SK-MEL-5 (cell line): Measurements from ENCODE around the gene PRKG1. TPM values are rescaled to one million over a fixed set of nuclear protein-coding genes. Genes with fewer than 3 reads are reported as not detected.

Source experiments
- DNase-seq: peaks from one replicate; pipeline ENCODE4 v3.0.0-alpha.2; 2016; ENCODE audit warnings: low read depth, low spot score
- in situ Hi-C: cut with HindIII; loops from 2 replicates; pipeline ENCODE4 v1.10.0; 2016; ENCODE audit warnings: low sequenced_read_pairs, high pct_unique_total_duplicates, low pct_unique_long_range_greater_than_20kb
- total RNA-seq: library from RNA; depleted of rRNA; stranded (reverse); fragments of >200 nt; shearing (Covaris generic); gene quantifications from 2 replicates; pipeline ENCODE4 v1.2.3, GENCODE V29; 2014

PRKG1 gene
- total RNA-seq, 1 experiment from 2014 or later, result 4.6 TPM

DNA sequence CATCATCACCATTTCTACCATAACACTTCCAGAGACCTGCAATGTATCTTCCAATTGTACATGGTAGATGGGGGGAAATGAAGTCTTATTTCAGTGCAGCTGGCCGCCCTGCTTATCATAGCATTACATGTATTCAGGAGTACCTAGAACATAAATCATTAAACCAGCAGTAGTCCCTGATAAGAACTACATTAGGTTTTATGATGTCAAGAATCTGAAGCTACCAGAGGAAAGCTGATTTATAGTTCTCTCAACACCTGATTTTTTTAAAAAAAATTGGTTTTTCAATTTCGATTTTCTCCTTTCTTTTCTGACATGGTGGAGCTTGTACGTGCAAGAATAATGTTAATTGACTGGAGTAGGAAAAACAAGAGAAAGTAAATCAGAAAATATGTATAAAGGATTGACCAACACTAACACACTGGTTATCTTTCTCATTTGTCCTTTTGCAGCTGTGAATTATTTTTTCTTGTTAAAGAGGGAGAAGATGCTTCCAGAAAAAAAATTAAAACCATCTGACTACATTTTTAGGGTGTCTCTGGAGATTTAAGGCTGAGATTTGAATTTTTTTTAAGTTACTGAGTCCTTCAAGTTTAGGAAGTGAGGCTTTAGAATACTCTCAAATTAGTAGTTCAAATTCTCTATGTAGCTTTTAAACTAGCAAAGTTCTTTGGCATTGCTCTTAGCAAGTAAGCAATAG lies 566.0 kb downstream of the PRKG1 start:
- in situ Hi-C loops, result no loop called here
- no peak for DNase-seq

DNA sequence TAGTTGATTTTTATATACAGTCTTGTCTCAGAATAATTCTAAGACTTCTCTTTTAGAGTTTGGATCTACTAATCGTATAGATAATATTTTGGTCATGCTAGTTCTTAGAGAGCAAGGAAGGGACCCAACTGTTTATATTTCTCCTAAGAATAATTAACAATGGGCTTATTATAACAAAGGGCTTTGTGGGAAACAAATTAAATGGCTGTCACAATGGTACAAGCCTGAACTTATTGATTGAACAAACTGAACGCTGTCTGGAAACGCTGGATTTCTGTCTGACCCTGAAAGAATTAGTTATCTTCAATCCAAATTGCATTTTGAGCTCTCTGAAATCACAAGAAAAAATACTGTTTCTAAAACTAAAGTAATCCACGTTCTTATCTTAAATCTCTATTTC lies 568.3 kb downstream of the PRKG1 start:
- no peak for DNase-seq
- in situ Hi-C loops, result no loop called here

DNA sequence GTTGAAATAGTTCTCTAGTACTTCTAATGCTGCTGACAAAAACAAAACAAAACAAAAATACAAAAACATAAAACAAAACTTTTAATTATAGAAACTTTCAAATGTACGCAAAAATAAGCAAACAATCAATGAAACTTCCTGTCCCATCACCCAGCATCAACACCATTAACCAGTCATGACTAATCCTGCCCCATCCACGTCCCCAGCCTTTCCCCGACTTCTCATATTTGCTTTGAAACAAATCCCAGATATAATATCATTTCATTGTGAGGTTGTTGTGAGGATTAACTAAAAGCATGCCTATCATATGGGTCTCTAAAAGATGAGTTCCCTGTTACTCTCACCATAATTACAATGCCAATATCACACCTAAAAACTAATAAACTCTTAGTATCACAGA lies 569.4 kb downstream of the PRKG1 start:
- in situ Hi-C loops, result no loop called here
- DNase-seq, result no peak

DNA sequence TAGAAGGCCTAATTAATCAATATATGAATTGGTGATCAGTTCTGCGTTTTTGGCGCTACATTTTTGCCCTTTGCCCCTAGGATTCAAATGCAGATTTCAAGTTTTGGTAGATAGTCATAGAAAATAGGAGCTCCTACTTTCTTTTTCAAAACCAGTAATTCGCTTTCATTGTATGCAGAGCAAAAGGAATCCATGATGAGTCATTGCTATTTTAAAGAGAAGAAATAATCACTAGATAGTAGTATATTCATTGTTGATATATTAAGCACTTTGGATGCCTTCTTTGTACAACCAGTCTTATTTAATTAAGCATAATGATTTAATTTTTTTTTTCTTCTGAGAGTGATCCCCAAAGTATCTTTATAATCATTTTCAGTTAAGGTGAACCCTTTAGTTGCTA lies 574.8 kb downstream of the PRKG1 start:
- in situ Hi-C loops, result no loop called here
- DNase-seq, result no peak

DNA sequence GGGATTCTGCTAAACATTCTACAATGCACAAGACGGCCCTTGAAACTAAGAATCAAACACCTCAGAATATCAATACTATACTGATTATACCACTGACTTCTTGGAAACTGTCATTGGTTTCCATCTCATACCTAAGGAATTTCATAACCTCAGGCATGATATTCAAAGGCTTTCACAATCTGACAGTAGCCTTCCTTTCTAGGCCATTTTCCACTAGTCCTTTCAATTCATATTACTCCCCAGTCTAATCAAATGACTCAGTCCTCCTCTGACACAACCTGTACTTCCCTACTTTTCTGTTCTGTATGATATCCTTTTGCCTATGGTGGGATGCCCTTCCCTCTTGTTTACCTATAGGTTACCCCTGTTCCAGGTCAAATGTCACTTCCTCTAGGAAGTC lies 576.8 kb downstream of the PRKG1 start:
- no peak for DNase-seq

DNA sequence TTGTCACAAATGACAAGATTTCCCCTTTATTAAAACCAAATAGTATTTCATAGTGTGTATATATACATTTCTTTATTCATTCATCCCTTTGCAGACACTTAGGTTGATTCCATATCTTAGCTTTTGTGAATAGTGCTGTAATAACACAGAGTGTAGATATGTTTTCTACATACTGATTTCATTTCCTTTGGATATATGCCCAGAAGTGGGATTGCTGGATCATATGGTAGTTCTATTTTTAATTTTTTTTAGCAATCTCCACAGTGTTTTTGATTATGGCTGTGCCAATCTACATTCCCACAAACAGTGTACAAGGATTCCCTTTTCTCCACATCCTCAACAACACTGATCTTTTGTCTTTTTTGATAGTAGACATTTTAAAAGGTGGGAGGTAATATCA lies 578.7 kb downstream of the PRKG1 start:
- in situ Hi-C loops, result no loop called here
- peak; percentile 13 for DNase-seq

More for the DNA sequence above, 576.8 kb downstream of the PRKG1 start:
- in situ Hi-C loops, result no loop called here

DNA sequence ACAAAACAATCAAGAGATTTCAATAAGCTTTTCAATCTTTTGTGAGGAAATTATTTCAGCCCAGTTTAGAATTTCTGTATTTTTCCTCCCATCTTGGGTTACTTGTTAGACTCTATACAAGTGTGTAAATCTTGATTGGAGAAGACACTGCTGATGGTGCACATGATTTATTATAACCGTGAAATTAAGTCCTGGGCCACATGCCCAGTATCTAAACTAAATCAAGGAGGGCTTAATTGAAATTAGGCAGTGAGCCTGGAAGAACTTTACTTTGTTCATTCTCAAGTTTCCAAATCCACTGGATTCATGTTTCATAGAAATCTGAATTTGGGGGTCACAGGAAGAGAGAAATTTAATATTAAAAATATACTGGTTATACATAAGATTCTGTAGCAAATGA lies 580.6 kb downstream of the PRKG1 start:
- no peak for DNase-seq
- in situ Hi-C loops, result no loop called here

DNA sequence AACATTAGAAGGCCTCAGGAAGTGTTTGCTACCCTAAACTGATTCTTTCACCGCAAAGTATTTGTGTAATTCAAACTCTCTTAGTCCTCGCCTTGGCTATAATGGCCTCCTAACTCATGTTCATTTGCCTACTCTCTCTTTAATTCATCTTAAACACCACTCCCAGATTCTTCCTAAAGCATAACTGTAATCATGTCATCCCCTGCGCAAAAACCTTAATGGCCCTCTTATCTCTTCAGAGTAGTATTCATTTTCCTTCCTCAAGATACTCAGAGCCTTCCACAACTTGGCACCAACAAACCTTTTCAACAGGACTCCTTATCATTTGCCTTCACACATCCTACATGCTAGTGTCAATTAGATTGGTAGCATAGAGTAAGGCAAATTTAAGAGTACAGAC lies 582.2 kb downstream of the PRKG1 start:
- in situ Hi-C loops, result no loop called here
- DNase-seq, result no peak

DNA sequence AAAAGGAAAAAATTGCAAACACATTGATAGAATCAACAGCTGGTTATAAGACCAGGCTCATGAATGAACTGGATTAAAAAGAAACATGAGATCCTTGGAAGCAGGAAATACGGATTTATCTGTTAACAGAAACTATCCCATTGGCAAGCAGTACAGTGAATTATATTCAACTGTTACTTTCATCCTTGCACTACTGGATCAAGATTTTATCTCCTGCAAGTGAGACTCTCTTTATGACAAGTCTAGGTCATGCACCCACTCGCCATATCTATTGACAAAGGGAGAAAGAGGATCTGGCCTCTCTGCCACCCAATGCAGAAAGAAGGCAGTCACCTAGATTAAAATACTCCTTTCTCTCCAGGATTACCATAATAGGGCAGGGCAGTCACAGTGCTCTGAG lies 583.7 kb downstream of the PRKG1 start:
- no peak for DNase-seq
- in situ Hi-C loops, result no loop called here

DNA sequence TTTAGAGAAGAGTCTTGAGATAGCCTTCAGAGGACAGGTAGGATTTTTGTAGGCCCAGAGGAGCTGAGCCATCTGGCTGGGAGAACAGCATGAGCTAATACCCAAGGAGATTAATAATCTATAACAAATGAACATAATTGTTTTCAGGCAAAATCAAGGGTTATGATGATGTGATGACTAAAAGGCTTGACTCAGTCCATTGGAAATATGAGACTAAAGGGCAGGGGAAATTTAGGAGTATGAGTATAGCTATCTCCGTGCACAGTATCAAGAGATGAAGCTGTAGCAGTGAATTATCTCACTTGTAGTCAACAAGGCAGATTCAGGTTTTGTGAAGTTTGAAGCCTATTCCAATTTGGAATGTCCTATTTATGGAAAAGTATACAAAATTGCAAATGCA lies 585.1 kb downstream of the PRKG1 start:
- in situ Hi-C loops, result no loop called here
- no peak for DNase-seq

DNA sequence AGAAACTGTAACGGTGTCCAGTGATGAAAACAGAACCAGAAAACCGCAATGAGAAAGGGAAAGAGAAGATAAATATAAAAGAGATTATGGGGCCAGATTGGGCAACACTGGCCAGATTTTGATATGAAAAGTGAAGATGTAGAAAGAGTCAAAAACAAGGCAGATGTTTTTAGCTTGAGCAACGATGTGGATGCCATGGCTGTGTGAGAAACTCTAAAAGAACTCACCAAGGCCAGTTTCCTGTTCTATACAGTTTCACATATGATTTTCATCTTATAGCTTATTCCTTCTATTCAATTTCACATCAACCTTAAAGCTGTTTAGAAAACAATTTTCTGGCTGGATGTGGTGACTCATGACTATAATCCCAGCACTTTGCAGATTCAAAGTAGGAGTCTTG lies 588.8 kb downstream of the PRKG1 start:
- in situ Hi-C loops, result no loop called here
- DNase-seq, result no peak

DNA sequence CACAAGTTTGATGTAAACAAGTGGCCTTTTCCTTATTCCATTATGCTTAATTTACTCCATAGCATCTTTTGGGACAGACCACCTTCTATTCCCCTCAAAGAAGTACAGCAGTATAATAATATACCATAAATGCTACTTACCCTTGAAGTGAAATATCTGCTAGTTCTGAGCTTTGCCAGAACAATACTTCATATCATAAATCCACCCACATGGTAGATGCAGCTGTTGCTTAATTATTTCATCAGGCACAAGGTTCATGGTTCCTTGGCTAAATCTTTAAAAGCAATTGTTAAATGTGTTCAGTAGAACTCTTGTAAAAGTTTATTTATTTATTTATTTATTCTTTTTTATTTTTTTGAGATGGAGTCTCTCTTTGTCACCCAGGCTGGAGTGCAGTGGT lies 592.2 kb downstream of the PRKG1 start:
- DNase-seq, result no peak
- in situ Hi-C loops, result no loop called here

DNA sequence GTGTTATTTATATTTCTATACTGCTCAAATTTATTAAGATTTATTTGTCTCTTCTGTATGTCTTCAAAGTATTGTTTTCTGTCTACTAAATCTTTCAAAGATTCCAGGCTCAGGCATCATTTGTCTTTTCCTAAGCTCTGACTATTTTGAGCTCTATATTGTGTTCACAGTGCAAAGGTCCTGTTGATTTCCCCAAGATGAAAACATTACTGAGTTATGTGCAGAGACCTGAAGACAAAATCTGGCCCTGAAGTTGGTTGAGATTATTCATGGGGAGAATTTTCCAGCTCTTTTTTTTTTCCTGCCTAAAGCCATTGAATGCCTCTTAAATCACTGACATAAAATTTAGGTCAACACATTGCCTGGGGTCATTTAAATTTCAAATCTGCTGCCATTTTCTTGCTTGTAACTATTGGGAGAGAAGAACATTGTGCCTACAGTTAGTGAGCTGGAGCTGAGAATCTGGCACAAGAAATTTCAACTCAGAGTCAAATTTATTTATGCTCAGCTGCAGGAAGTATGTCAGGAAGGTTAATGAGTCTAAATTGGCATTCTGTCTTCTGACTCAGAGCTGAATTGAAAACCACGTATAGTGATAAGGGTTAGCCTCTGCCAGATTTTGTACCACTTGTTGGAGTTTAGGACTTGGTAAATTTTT lies 593.5 kb downstream of the PRKG1 start:
- in situ Hi-C loops, result no loop called here

DNA sequence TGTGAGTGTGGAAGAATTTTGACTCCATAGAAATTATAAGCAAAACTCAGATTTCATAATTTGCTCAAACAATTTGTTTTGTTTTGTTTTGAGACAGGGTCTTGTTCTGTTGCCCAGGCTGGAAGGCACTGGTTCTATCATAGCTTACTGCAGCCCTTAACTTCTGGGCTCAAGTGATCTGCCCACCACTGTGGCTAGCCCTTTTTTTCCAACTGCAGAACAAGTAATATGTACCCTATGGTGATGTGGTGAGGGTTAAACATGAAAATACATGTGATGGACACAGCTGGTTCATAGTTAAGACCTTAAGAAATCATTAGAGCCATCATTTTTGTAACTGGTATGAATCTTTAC lies 594.0 kb downstream of the PRKG1 start:
- DNase-seq, result no peak
- in situ Hi-C loops, result no loop called here

More for the DNA sequence above, 593.5 kb downstream of the PRKG1 start:
- DNase-seq, result no peak

DNA sequence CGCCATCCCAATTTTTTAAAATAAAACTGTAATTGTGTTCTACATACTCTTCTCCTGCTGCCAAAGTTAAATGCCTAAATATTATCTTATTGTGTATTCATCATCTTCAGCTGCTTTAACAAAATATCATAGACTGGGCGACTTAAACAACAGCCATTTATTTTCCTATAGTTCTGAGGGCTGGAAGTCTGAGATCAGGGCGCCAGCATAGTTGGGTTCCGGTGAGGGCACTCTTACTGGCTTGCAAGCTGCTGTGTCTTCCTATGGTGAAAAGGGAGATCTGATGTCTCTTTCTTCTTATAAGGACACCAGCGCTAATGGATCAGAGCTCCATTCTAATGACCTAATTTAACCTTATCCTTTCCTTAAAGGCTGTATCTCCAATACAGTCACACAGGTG lies 594.8 kb downstream of the PRKG1 start:
- in situ Hi-C loops, result no loop called here

DNA sequence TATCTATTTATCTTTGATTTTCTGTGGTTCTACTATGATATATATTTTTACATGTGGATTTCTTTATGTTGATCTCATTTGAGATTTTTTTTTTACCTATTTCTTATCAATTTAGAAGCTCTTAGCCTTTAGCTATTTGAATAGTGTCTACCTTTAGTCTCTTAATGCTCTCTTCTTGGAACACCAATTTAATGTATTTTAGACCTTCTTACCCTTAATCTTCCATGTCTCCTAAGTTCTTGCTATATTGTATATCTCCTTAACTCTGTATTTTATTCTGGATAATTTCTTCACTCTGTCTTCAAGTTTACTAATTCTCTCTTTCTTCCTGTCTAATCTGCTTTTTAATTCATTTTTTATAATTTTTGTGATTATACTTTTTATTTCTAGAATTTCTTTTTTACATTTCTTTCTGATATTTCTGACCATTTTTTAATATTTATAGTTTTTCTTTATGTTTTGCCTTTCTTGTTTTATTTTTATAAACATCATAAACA lies 597.8 kb downstream of the PRKG1 start:
- in situ Hi-C loops, result no loop called here
- DNase-seq, result no peak

More for the DNA sequence above, 594.8 kb downstream of the PRKG1 start:
- no peak for DNase-seq

DNA sequence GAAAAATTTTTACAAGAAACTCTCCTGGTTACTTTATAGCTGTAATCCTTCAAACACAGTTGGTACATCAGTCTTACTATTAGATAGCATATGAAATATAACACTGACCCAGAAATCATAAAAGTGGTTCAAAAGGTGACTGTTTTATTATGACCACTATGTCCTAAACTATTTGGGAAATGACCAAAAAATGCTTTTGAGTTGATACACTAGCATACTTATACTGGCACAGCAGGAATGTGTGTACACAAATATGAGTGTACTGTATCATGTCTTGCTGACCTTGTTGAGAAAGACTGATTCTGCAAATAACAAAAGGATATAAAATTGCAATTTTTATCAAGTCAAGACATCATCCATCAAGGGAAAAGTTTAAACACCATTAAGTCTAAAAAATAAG lies 600.8 kb downstream of the PRKG1 start:
- DNase-seq, result no peak
- in situ Hi-C loops, result no loop called here

DNA sequence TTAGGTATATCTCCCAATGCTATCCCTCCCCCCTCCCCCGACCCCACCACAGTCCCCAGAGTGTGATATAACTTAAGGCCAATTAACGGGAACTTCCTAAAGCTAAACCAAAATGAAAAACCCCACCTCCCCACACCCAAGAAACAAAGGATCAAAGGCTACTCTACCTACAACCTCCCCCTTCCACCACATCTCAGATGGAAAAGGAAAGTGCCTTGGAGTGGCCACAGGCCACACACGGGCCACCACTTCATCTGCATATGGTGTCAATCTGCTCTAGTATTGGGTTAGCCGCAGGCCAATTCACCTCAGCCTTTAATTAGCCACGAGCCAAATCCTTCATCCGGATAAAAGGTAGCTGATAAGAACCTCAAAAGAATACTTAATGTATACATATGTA lies 605.6 kb downstream of the PRKG1 start:
- in situ Hi-C loops, result no loop called here
- no peak for DNase-seq

DNA sequence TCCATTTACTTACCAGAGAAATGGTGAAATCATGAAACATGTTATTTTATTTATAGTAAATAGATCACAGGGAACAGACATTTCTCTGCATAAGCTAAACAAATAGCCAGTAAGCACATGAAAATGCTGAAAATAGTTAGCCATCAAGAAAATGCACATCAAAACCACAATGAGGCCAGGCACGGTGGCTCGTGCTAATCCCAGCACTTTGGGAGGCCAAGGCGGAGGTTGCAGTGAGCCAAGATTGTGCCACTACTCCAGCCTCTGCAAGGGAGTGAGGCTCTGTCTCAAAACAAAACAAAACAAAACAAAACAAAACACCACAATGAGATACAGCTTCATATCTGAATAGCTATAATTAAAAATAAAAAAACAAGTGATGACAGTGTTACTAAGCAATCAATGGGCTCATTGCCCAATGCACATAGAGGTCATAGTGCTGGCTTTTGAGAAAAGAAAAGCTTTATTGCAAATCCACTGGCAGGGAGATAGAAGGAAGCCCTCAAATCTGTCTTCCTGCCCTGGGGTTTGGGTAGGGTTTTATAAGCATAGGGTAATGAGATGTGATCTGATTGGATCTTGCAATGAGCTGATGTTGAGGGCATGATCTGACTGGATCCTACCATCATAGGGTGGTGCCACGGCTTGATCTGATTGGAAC lies 608.9 kb downstream of the PRKG1 start:
- in situ Hi-C loops, result no loop called here

More for the DNA sequence above, 608.9 kb downstream of the PRKG1 start:
- no peak for DNase-seq
